ENCODE measurements around the gene RTN1.

DNA sequence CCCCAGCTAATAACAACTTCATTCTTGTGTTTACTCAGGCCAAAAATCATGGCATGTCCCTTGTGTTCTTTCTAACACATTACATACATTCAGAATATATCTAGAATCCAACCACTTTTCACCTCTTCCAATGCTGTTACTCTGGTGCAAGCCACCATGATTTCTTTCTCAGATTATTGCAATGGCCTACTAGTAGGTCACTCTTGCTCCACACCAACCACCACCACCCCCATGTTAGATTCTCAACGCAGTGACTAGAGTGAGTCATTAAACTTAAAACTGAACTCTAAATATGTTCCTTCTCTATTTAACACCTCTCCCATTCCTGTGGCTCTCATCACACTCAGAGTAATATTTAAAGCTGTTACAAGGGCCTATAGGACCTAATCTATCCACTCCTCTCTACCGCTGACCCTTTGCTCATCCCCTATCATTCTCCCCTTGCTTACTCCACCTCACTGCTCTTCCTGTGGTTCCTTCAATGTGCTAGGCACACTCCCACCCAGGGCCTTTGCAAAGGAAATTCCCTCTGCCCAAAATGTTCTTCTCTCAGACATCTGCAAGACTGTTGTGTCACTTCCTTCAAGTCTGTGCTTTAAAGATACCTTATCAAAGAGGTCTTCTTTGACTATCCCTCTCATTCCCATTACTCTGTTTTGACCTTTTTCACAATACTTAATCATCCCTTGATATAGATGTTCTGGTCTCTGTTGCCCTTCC is 6.6 kb downstream of the RTN1 start:
- TF ChIP-seq CTCF (conservative IDR thresholded peaks at IDR 0.05; ENCODE audit: low read length) (no peak), EZH2phosphoT487 (IDR thresholded peaks at IDR 0.05; ENCODE audit: borderline replicate concordance, low read depth, low read length) (no peak)
